ENCODE results near the gene CYSRT1. TPM values are rescaled to one million over a fixed set of nuclear protein-coding genes. Genes with fewer than 3 reads are reported as not detected.

CYSRT1 gene
- total and polyA plus RNA-seq, 2 donors (not counting 1 experiment from before 2014, with no cell fraction given): 0.19 to 0.66 TPM

- H3K4me1 ChIP-seq (ENCODE audit: control insufficient read depth, extremely low read depth, insufficient read depth, low read length): peaks cover 11% of the 10 kb centered on the region
- H3K36me3 ChIP-seq (ENCODE audit: control insufficient read depth, insufficient read depth, low read length): peaks cover 40% of the 10 kb centered on the region
- no peak overlapping the region for H3K9ac ChIP-seq (ENCODE audit: insufficient read depth, low read length)
- TF ChIP-seq CTCF (conservative IDR thresholded peaks at IDR 0.05 in 1 of 2, IDR thresholded peaks at IDR 0.05 in 1 of 2; ENCODE audit: low read depth in 1 of 2, low read length in 2 of 2) (no peak), EZH2 (IDR thresholded peaks at IDR 0.05; ENCODE audit: low read length, missing control alignments) (no peak)
- no peaks in the 10 kb centered on the region for H4K20me1 ChIP-seq (ENCODE audit: control insufficient read depth, extremely low read depth, insufficient read depth, low read length)
- peak in 1 of 2 donors; percentile 77 for DNase-seq (ENCODE audit: low read depth in 2 of 2)
- no peak overlapping the region for H3K4me3 ChIP-seq (replicated peaks in 1 of 4; ENCODE audit: control extremely low read depth in 1 of 4, insufficient read depth in 1 of 4, low read depth in 3 of 4, low read length in 4 of 4)
- peak overlapping the region; percentile 67 for H3K27ac ChIP-seq (ENCODE audit: insufficient read depth, low read length)
- H3K9me3 ChIP-seq (ENCODE audit: control insufficient read depth, insufficient read depth, low read depth, low read length): no peaks in the 10 kb centered on the region
- no peaks in the 10 kb centered on the region for H3K79me2 ChIP-seq (ENCODE audit: control insufficient read depth, insufficient read depth, low read length)
- no peak overlapping the region for H2AFZ ChIP-seq (ENCODE audit: low read length)
- H3K4me2 ChIP-seq (ENCODE audit: extremely low read depth, insufficient read depth, low read length): no peak overlapping the region
- no peaks in the 10 kb centered on the region for H3K27me3 ChIP-seq (ENCODE audit: control insufficient read depth, insufficient read depth, low read length)
Measured at GRCh38 chr9:137269231-137269772, 44.3 kb downstream of the CYSRT1 start.

GRCh38 chr9:137270929-137271695 lies 46.1 kb downstream of the CYSRT1 start:
- Histone ChIP-seq H3K79me2 (ENCODE audit: control insufficient read depth, insufficient read depth, low read length) (no peaks in the 10 kb centered on the region), H4K20me1 (ENCODE audit: control insufficient read depth, extremely low read depth, insufficient read depth, low read length) (no peaks in the 10 kb centered on the region), H3K4me3 (replicated peaks in 1 of 4; ENCODE audit: control extremely low read depth in 1 of 4, insufficient read depth in 1 of 4, low read depth in 3 of 4, low read length in 4 of 4) (no peak overlapping the region), H3K27ac (ENCODE audit: insufficient read depth, low read length) (no peak overlapping the region), H3K36me3 (ENCODE audit: control insufficient read depth, insufficient read depth, low read length) (peaks cover 35% of the 10 kb centered on the region), H2AFZ (ENCODE audit: low read length) (no peak overlapping the region), H3K4me2 (ENCODE audit: extremely low read depth, insufficient read depth, low read length) (no peak overlapping the region), H3K9ac (ENCODE audit: insufficient read depth, low read length) (no peak overlapping the region), H3K9me3 (ENCODE audit: control insufficient read depth, insufficient read depth, low read depth, low read length) (no peaks in the 10 kb centered on the region), H3K27me3 (ENCODE audit: control insufficient read depth, insufficient read depth, low read length) (no peaks in the 10 kb centered on the region), H3K4me1 (ENCODE audit: control insufficient read depth, extremely low read depth, insufficient read depth, low read length) (peaks cover 11% of the 10 kb centered on the region)
- TF ChIP-seq EZH2 (IDR thresholded peaks at IDR 0.05; ENCODE audit: low read length, missing control alignments): no peak
- TF ChIP-seq CTCF (conservative IDR thresholded peaks at IDR 0.05 in 1 of 2, IDR thresholded peaks at IDR 0.05 in 1 of 2; ENCODE audit: low read depth in 1 of 2, low read length in 2 of 2): no peak
- no peak for DNase-seq (ENCODE audit: low read depth in 2 of 2)

GRCh38 chr9:137271696-137272076 lies 46.7 kb downstream of the CYSRT1 start:
- DNase-seq (ENCODE audit: low read depth in 2 of 2): no peak
- TF ChIP-seq CTCF (conservative IDR thresholded peaks at IDR 0.05 in 1 of 2, IDR thresholded peaks at IDR 0.05 in 1 of 2; ENCODE audit: low read depth in 1 of 2, low read length in 2 of 2): no peak
- no peak for TF ChIP-seq EZH2 (IDR thresholded peaks at IDR 0.05; ENCODE audit: low read length, missing control alignments)
- peaks cover 15% of the 10 kb centered on the region for H3K4me1 ChIP-seq (ENCODE audit: control insufficient read depth, extremely low read depth, insufficient read depth, low read length)
- no peaks in the 10 kb centered on the region for H4K20me1 ChIP-seq (ENCODE audit: control insufficient read depth, extremely low read depth, insufficient read depth, low read length)
- H3K4me2 ChIP-seq (ENCODE audit: extremely low read depth, insufficient read depth, low read length): no peak overlapping the region
- H3K36me3 ChIP-seq (ENCODE audit: control insufficient read depth, insufficient read depth, low read length): peaks cover 32% of the 10 kb centered on the region
- H2AFZ ChIP-seq (ENCODE audit: low read length): no peak overlapping the region
- H3K9ac ChIP-seq (ENCODE audit: insufficient read depth, low read length): no peak overlapping the region
- no peaks in the 10 kb centered on the region for H3K79me2 ChIP-seq (ENCODE audit: control insufficient read depth, insufficient read depth, low read length)
- no peaks in the 10 kb centered on the region for H3K27me3 ChIP-seq (ENCODE audit: control insufficient read depth, insufficient read depth, low read length)
- H3K9me3 ChIP-seq (ENCODE audit: control insufficient read depth, insufficient read depth, low read depth, low read length): no peaks in the 10 kb centered on the region
- H3K4me3 ChIP-seq (replicated peaks in 1 of 4; ENCODE audit: control extremely low read depth in 1 of 4, insufficient read depth in 1 of 4, low read depth in 3 of 4, low read length in 4 of 4): no peak overlapping the region
- H3K27ac ChIP-seq (ENCODE audit: insufficient read depth, low read length): no peak overlapping the region

Data from fibroblast of lung (primary cell).